ENCODE results near the gene MACROD1.

Gene MACROD1

GRCh38 chr11:64077607-64078006 is 88.3 kb downstream of the MACROD1 start:
- no peak for DNase-seq (ENCODE audit: low read depth)

- DNase-seq (ENCODE audit: low read depth): no peak
Observed at GRCh38 chr11:64076758-64077157, 89.2 kb downstream of the MACROD1 start.

GRCh38 chr11:64074239-64074638 is 91.7 kb downstream of the MACROD1 start:
- DNase-seq (ENCODE audit: low read depth): no peak

GRCh38 chr11:64073542-64073941 is 92.4 kb downstream of the MACROD1 start:
- no peak for DNase-seq (ENCODE audit: low read depth)

- DNase-seq (ENCODE audit: low read depth): no peak
Observed at GRCh38 chr11:64072871-64073270, 93.0 kb downstream of the MACROD1 start.

GRCh38 chr11:64072403-64072802 is 93.5 kb downstream of the MACROD1 start:
- DNase-seq (ENCODE audit: low read depth): no peak

GRCh38 chr11:64071849-64072248 is 94.1 kb downstream of the MACROD1 start:
- no peak for DNase-seq (ENCODE audit: low read depth)

GRCh38 chr11:64070314-64070681 is 95.6 kb downstream of the MACROD1 start:
- DNase-seq (ENCODE audit: low read depth): no peak

GRCh38 chr11:64069401-64070313 is 96.3 kb downstream of the MACROD1 start:
- DNase-seq (ENCODE audit: low read depth): no peak

- DNase-seq (ENCODE audit: low read depth): no peak
Observed at GRCh38 chr11:64068705-64069400, 97.1 kb downstream of the MACROD1 start.

- no peak for DNase-seq (ENCODE audit: low read depth)
Observed at GRCh38 chr11:64067230-64067993, 98.5 kb downstream of the MACROD1 start.

- DNase-seq (ENCODE audit: low read depth): no peak
Observed at GRCh38 chr11:64065712-64066111, 100.2 kb downstream of the MACROD1 start.

GRCh38 chr11:64065141-64065465 is 100.8 kb downstream of the MACROD1 start:
- DNase-seq (ENCODE audit: low read depth): no peak

- DNase-seq (ENCODE audit: low read depth): no peak
Observed at GRCh38 chr11:64064374-64065140, 101.4 kb downstream of the MACROD1 start.

GRCh38 chr11:64063777-64064176 is 102.1 kb downstream of the MACROD1 start:
- DNase-seq (ENCODE audit: low read depth): no peak

- DNase-seq (ENCODE audit: low read depth): no peak
Observed at GRCh38 chr11:64062185-64063039, 103.5 kb downstream of the MACROD1 start.

GRCh38 chr11:64060861-64061444 is 105.0 kb downstream of the MACROD1 start:
- DNase-seq (ENCODE audit: low read depth): peak; percentile 32

- DNase-seq (ENCODE audit: low read depth): no peak
Observed at GRCh38 chr11:64060263-64060860, 105.6 kb downstream of the MACROD1 start.

- no peak for DNase-seq (ENCODE audit: low read depth)
Observed at GRCh38 chr11:64059339-64060140, 106.4 kb downstream of the MACROD1 start.
